GM04504 (cell line): ENCODE measurements around the gene MFAP3.
"Not testable (repeated sequence)": the region's sequence is repeated elsewhere in the genome, so short reads cannot be mapped to it uniquely, and the experiment has no call there.

Source experiments
- DNase-seq: peaks from one replicate; pipeline ENCODE4 v3.0.0-alpha.2; 2012; ENCODE audit warnings: low read depth

Gene MFAP3

DNA sequence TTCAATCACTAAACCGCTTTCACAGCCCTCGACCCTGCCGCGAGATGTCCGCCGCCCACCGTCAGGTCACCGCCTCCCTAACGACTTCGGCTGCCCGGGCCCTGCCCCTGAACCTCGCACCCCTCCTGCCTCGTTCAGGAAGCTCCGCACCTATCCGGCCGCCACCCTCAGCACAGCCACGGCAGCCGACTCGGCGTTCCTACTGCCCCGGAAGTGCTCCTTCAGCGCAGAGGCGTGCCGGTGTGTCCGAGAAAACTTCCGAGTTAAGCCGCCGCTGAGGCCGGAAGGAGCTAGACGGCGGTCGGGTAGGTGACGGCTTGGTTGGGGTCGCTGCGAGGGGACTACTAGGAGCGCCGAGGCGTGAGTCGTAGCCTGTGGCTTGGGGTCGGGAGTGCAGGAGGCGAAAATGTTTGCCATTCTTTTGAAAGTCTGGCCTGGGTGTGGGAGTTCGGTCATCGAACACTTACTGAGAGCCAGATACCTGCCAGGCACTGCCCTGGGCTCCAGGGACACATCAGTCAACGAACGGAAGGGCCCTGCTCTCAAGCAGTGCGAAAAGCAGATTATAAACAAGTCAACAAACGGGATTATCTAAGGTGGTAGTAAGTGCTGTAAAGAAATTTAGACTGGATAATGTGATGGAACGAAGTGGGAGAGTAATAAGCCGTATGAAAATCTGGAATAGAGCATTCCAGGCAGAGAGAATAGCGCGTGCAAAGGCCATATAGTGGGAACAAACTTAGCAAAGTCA lies at the start of gene MFAP3, which contains the start of gene FAM114A2:
Gene MFAP3 (plus strand): TSS at position 261 of the 751 bp plus-strand sequence. CDS start 10,756 bp downstream, outside the sequence.
Gene FAM114A2 (minus strand): TSS at position 204 of the 751 bp plus-strand sequence. CDS start 3,957 bp downstream, outside the sequence.
- peak; percentile 53 for DNase-seq

DNA sequence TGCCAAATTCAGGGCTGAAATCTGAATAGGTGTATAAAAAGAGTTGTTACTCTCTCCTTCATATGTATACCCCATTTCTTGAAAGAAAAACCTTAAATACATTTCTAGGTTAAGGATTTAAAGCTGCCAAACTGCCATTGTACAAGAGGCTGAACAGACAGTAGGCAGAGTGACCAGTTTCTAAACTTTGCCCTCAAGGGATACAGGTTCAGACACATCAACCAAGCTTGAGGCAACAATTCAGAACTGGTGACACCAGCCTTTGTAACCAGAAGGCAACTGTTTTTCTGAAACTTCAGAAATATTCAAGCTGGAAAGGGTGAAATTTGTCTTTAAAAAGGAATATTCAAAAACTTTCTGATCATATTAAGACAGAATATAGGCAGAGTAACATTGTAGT lies 47.6 kb upstream of the MFAP3 start:
- DNase-seq = no peak

DNA sequence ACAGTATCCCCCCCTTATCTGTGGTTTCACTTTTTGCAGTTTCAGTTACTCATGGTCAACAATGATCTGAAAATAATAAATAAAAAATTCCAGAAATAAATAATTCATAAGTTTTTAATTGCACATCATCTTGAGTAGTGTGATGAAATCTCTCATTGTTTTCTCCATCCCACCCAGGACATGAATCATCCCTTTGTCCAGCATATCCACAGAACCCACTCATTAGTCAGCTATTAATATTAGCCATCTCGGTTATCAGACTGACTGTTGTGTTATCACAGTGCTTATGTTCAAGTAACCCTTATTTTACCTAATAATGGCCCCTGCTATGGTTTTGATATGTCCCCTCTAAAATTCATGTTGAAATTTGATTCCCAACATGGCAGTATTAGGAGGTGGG lies 40.8 kb upstream of the MFAP3 start:
- no peak for DNase-seq

DNA sequence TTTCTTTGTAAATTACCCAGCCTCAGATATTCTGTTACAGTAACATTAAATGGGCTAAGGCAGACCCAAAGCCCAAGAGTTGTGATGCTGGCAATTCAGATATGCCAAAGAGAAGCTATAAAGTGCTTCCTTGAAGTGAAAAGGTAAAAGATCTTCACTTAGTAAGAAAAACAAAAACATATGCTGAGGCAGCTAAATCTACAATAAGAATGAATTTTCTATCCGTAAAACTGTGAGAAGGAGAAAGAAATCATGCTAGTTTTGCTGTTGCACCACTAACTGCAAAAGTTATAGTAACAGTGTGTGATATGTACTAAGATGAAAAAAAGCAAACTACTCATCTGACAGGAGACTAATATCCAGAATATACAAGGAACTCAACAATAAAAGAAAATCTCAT lies 40.0 kb upstream of the MFAP3 start:
- DNase-seq = no peak

- no peak for DNase-seq
Observed at GRCh38 chr5:153999995-154000394, 38.8 kb upstream of the MFAP3 start.

GRCh38 chr5:154000703-154001102 lies 38.1 kb upstream of the MFAP3 start:
- no peak for DNase-seq

DNA sequence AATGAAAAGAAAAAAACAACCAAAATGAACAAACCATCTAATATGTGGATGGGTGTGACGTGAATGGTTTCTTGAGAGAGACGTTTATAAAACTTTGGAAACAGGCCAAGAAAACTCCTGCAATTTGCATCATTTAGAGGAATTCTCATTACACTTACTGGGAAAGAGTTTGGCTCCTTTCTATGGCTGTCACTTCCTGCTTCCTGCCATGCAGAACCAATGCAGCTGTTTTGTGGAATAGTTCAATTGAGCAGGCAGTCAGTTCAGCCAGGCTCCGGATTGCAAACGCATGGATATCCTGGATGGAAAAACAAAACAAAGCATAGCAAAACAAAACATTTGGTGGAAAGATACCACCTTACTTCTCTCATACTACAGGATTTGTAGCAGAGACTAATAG lies 36.7 kb upstream of the MFAP3 start:
- no peak for DNase-seq

GRCh38 chr5:154002511-154003020 lies 36.2 kb upstream of the MFAP3 start:
- DNase-seq = no peak

DNA sequence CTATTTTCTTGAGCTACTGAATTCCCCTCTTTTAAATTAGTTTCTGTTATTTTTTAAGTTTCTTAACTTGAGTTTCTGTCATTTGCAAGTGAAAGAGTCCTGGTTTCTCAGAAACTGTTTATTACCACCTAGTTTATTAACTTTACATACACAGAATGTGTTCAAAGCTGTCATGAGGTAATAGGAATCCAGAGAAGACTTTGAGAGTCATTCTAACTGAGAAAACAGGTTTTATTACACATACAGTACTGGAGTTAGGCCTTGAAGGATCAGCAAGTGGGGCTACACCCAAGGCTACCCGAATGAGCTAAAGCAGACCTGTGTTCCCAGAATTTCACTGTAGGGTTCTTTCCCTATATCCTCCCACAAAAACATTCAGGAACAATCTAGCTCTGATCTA lies 33.1 kb upstream of the MFAP3 start:
- no peak for DNase-seq

DNA sequence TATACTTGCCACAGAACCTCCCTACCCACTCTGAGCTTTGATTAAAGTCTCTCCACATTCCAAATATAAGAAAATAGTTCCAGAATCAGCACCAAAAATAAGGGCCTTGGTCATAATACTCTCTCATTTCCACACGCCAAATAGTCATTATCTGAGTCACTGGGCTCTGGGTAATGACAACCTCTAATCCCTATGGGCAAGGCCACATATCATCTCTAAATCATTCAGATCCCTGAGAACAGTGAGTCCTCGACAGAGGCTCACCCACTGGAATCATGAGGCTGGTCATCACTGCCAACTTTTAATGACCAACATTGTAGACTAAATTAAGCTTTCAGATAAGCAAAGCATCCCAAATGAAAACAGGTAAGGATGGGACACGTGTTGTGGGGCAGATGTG lies 28.1 kb upstream of the MFAP3 start:
- no peak for DNase-seq

DNA sequence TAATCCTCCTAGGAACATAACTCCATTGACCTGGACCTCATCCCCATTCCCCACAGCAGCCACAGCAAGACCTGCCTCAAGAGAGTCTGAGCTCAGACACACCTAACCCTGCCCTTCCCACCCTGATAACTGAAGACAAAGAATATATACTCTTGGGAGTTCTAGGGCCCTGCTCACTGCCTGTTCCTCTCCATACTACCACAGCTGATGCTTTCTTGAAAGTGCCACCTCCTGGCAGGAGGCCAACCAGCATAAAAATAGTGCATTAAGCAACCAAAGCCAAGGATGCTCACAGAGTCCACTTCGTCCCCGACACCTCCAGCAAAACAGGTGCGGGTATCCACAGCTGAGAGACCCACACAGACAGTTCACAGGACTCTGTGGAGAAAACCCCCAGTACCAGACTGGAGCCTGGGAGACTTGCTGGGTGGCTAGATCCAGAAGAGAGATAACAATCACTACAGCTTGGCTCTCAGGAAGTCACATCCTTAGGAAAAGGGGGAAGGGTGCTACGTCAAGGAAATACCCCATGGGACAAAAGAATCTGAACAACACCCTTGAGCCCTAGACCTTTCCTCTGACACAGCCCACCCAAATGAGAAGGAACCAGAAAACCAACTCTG lies 23.6 kb upstream of the MFAP3 start:
- DNase-seq = no peak

GRCh38 chr5:154018919-154019318 lies 19.8 kb upstream of the MFAP3 start:
- DNase-seq = not testable (repeated sequence)

GRCh38 chr5:154025951-154026350 lies 12.8 kb upstream of the MFAP3 start:
- no peak for DNase-seq

DNA sequence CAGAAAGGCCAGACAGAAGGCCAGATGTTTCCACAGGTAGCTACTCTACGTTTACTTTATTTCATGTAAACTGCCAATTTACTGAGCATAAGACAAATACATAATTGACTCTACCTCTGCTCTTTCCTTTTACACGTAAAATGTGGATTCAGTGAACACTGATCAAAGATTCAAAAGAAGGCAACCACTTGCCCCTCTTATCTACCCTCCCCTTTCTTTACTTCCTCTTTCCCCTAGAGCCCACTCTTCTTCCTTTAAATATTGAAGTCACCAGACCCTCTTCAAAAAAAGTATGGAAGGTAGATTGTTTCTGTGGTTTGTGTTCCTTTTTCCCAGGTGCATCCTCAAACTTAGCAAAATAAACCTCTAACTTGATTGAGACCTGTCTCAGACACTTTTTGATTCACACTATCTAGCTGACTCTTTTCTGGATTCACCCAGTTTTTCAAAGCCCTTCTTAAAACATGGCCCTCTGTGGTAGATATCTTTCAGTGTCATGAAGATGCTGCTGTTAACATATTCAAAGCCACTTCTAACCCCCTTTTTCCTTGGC lies 6.8 kb upstream of the MFAP3 start:
- no peak for DNase-seq

DNA sequence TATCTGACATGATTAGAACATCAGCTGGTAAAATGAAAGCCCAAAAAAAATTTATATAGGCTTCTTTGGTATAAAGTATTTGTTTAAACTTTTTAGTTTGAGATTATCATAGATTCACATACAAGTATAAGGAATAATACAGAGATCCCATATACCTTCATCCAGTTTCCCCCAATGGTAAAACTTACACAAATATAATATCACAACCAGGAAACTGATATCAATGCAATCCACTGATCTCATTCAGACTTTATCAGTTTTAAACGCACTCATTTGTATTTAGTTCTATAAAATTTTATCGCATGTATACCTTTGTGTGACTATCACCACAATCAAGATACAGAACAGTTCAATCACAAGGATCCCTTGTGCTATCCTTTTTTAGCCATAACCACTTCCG lies 3.8 kb upstream of the MFAP3 start:
- DNase-seq = no peak

DNA sequence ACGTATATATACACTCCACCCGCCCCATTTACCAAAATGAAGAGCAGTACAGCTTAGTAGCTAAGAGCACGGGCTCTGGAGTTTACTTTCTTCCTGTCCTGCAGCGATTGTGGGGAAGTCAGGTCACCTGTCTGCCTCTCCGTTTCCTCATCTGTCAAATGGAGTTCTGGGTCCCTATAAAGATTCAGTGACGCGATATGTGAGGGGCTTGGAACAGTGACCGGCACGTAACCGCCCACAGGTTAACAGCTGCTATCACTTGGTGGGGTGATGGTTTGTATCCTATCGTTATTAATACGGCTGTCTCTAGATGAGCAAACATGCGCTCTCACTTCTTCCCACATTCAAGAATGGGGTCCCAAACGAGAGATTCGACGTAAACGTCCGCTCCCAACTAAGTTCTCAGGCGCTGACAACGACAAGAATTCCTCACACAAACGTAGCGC lies 483 bp upstream of the MFAP3 start:
- DNase-seq = peak; percentile 5

DNA sequence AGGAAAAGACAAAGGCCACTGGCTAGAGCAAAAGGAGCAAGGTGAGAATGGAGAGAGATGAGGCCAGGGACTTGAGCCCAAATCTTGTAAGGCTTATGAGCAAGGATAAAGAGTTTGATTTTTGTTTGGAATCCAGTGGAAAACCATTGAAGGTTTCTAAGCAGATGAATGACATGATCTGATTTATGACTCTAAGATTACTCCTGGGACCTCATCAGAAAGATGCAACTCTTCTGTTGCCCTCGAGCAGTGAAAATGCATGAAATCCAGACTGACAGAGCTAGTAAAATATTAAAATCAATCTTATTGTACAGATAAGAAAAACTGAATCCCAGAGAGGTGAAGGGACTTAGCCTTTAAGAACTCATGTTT lies 677 bp downstream of the MFAP3 start:
- DNase-seq = no peak

GRCh38 chr5:154042766-154043165 lies 4.0 kb downstream of the MFAP3 start:
- no peak for DNase-seq

- DNase-seq = no peak
Observed at GRCh38 chr5:154044099-154044498, 5.3 kb downstream of the MFAP3 start.

GRCh38 chr5:154044581-154044980 lies 5.8 kb downstream of the MFAP3 start:
- no peak for DNase-seq

- no peak for DNase-seq
Observed at GRCh38 chr5:154046486-154046885, 7.7 kb downstream of the MFAP3 start.

- DNase-seq = no peak
Observed at GRCh38 chr5:154047324-154047723, 8.6 kb downstream of the MFAP3 start.

- no peak for DNase-seq
Observed at GRCh38 chr5:154049636-154050035, 10.9 kb downstream of the MFAP3 start.
